ENCODE data around the gene SETD2.
"Not testable (repeated sequence)": the region's sequence is repeated elsewhere in the genome, so short reads cannot be mapped to it uniquely, and the experiment has no call there.

DNA sequence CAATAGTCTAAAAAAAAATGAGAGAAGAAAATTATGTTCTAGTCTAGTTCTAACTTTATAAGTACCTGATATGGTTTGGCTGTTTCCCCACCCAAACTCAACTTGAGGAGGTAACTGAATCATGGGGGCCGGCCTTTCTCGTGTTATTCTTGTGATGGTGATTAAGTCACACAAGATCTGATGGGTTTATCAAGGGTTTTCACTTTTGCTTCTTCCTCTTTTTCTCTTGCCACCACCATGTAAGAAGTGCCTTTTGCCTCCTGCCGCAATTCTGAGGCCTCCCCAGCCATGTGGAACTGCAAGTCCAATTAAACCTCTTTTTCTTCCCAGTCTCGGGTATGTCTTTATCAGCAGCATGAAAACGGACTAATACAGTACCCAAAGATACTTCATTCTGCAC is 44.5 kb downstream of the SETD2 start:
- not testable (repeated sequence) for TF ChIP-seq ARNTL (CRISPR knock-in tag; IDR thresholded peaks at IDR 0.05; ENCODE audit: borderline replicate concordance, low read depth); ZFP30 (CRISPR knock-in tag; IDR thresholded peaks at IDR 0.05); BACH2 (CRISPR knock-in tag; IDR thresholded peaks at IDR 0.05; ENCODE audit: borderline replicate concordance); OSR1 (CRISPR knock-in tag; IDR thresholded peaks at IDR 0.05); ESRRG (CRISPR knock-in tag; IDR thresholded peaks at IDR 0.05); ZFP3 (CRISPR knock-in tag; IDR thresholded peaks at IDR 0.05); ZC3H10 (CRISPR knock-in tag; IDR thresholded peaks at IDR 0.05)
- TF ChIP-seq, protein P1, sequence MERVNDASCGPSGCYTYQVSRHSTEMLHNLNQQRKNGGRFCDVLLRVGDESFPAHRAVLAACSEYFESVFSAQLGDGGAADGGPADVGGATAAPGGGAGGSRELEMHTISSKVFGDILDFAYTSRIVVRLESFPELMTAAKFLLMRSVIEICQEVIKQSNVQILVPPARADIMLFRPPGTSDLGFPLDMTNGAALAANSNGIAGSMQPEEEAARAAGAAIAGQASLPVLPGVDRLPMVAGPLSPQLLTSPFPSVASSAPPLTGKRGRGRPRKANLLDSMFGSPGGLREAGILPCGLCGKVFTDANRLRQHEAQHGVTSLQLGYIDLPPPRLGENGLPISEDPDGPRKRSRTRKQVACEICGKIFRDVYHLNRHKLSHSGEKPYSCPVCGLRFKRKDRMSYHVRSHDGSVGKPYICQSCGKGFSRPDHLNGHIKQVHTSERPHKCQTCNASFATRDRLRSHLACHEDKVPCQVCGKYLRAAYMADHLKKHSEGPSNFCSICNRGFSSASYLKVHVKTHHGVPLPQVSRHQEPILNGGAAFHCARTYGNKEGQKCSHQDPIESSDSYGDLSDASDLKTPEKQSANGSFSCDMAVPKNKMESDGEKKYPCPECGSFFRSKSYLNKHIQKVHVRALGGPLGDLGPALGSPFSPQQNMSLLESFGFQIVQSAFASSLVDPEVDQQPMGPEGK (CRISPR knock-in tag; IDR thresholded peaks at IDR 0.05; ENCODE audit: borderline replicate concordance), result not testable (repeated sequence)
- TF ChIP-seq, protein P2, sequence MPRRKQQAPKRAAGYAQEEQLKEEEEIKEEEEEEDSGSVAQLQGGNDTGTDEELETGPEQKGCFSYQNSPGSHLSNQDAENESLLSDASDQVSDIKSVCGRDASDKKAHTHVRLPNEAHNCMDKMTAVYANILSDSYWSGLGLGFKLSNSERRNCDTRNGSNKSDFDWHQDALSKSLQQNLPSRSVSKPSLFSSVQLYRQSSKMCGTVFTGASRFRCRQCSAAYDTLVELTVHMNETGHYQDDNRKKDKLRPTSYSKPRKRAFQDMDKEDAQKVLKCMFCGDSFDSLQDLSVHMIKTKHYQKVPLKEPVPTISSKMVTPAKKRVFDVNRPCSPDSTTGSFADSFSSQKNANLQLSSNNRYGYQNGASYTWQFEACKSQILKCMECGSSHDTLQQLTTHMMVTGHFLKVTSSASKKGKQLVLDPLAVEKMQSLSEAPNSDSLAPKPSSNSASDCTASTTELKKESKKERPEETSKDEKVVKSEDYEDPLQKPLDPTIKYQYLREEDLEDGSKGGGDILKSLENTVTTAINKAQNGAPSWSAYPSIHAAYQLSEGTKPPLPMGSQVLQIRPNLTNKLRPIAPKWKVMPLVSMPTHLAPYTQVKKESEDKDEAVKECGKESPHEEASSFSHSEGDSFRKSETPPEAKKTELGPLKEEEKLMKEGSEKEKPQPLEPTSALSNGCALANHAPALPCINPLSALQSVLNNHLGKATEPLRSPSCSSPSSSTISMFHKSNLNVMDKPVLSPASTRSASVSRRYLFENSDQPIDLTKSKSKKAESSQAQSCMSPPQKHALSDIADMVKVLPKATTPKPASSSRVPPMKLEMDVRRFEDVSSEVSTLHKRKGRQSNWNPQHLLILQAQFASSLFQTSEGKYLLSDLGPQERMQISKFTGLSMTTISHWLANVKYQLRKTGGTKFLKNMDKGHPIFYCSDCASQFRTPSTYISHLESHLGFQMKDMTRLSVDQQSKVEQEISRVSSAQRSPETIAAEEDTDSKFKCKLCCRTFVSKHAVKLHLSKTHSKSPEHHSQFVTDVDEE (CRISPR knock-in tag; IDR thresholded peaks at IDR 0.05), result not testable (repeated sequence)
- TF ChIP-seq, protein P3, sequence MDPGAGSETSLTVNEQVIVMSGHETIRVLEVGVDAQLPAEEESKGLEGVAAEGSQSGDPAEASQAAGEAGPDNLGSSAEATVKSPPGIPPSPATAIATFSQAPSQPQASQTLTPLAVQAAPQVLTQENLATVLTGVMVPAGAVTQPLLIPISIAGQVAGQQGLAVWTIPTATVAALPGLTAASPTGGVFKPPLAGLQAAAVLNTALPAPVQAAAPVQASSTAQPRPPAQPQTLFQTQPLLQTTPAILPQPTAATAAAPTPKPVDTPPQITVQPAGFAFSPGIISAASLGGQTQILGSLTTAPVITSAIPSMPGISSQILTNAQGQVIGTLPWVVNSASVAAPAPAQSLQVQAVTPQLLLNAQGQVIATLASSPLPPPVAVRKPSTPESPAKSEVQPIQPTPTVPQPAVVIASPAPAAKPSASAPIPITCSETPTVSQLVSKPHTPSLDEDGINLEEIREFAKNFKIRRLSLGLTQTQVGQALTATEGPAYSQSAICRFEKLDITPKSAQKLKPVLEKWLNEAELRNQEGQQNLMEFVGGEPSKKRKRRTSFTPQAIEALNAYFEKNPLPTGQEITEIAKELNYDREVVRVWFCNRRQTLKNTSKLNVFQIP (CRISPR knock-in tag; IDR thresholded peaks at IDR 0.05; ENCODE audit: borderline replicate concordance, low read depth), result not testable (repeated sequence)
